ENCODE measurements around the gene NAP1L4. TPM values are rescaled to one million over a fixed set of nuclear protein-coding genes. Genes with fewer than 3 reads are reported as not detected.
A peak's percentile ranks its signal among the peaks of the same experiment; 100 is the strongest.
"Not testable (repeated sequence)": the region's sequence is repeated elsewhere in the genome, so short reads cannot be mapped to it uniquely, and the experiment has no call there.

NAP1L4 gene
- total and polyA plus RNA-seq, 4 donors = 65.4 to 109 (median 83.2) TPM

- DNase-seq (no peak), ATAC-seq (ENCODE audit: low FRiP score) (no peak)
- no peaks in the 10 kb centered on the region for H3K27me3 ChIP-seq (ENCODE audit: control insufficient read depth in 1 of 2, insufficient read depth in 2 of 2, low read length in 1 of 2)
- no peaks in the 10 kb centered on the region for H3K9me3 ChIP-seq (ENCODE audit: control insufficient read depth, low read length)
- H3K36me3 ChIP-seq (ENCODE audit: control insufficient read depth in 1 of 2, insufficient read depth in 2 of 2, low read length in 1 of 2) = no peaks in the 10 kb centered on the region
- intact Hi-C loops (cut with DNase I) = no loop called here
- 75 to 77% methylated on average over 13 of the region's 13 CpGs for WGBS, 2 donors
- no peak overlapping the region for H3K4me3 ChIP-seq (ENCODE audit: low read length in 2 of 2)
- H3K4me1 ChIP-seq (ENCODE audit: control insufficient read depth in 1 of 2, insufficient read depth in 2 of 2, low read length in 2 of 2) = no peaks in the 10 kb centered on the region
- H3K27ac ChIP-seq (ENCODE audit: low read depth in 1 of 2, low read length in 2 of 2) = no peak overlapping the region
Measured at GRCh38 chr11:2942447-2942846, 49.7 kb downstream of the NAP1L4 start.

DNA sequence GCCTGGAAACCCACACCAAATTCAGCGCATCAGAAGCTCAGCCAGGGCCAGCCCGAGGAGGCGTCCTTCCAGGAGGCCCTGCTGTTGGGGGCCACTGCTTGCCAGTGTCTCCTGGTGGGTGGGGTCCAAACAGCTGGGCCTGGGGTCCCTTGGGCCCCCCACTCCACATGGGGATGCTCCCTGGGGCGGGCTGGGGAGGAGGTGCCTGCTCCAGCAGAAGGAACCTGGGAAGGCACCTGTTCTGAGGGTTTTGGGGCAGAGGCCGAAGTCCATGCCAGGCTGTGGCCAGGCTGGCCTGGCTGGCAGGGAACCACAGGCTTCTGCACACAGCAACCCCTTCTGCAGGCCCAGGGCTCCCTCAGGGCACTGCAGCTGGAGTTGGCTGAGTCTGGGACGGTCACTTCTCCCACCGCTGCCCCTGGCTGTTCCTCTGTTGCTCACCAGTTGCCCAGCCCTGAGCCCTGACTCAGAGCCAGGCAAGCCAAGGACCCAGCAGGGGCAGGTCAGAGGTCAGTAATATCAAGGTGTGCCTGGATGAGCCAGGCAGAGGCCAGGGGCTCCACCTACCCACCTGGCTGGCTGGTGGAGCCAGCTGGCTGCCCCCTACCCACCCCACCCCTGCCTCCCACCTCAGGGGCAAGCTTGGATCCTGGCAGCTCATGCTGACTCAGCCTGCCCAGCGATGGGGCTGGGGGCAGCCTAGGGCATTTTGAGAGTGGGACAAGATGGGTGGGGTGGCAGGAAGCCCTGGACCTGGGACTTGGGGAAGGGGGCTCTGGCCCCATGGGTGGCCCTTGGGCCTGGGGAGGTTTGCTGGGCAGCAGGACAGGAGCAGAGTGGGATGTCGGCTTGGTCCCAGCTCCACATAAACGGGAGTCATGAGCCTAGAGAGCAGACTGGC lies 51.0 kb downstream of the NAP1L4 start:
- Histone ChIP-seq H3K4me1 (ENCODE audit: control insufficient read depth in 1 of 2, insufficient read depth in 2 of 2, low read length in 2 of 2) (no peaks in the 10 kb centered on the region), H3K9me3 (ENCODE audit: control insufficient read depth, low read length) (no peaks in the 10 kb centered on the region), H3K4me3 (ENCODE audit: low read length in 2 of 2) (no peak overlapping the region), H3K36me3 (ENCODE audit: control insufficient read depth in 1 of 2, insufficient read depth in 2 of 2, low read length in 1 of 2) (no peaks in the 10 kb centered on the region), H3K27me3 (ENCODE audit: control insufficient read depth in 1 of 2, insufficient read depth in 2 of 2, low read length in 1 of 2) (no peaks in the 10 kb centered on the region), H3K27ac (ENCODE audit: low read depth in 1 of 2, low read length in 2 of 2) (no peak overlapping the region)
- whole genome bisulfite sequencing, 2 donors = 37 to 38% methylated on average over 10 of the region's 10 CpGs
- DNase-seq = no peak
- ATAC-seq (ENCODE audit: low FRiP score) = peak; percentile 3
- intact Hi-C loops (cut with DNase I) = no loop called here

DNA sequence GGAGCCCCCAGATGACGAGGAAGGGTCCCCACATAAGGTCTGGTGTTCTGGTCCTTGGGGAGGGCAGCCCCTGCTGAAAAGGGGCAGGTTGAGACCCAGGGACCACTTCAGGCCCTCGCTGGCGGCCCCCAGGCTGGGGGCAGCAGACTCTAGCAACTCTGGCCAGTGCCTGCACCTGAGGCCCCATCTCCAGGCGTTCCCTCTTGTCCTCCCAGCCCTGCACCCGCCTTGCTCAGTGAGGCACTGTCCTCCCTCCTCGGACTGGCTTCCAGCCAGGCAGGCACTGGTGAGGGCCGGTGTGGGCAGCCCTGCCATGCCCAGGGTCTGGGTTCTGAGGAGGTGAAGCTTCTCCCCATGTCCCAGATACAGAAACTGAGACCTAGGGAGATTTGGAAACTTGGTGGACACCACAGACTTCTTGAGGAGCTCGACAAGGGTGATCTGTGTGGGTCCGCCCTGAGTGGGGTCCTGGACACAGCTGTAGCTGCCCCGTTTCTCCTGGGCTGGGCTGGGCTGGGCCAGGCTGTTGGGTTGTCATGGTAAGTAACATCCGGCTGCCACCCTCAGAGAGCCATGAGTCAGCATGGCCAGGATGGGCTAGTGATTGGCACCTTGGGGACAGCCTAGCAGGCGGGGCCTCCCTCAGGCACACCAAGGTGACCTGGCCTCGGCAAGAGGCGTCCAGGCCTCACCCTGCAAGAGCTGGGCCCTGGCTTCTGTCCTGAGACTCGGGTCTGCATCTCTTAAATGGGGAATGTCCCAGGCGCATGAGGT lies 51.8 kb downstream of the NAP1L4 start:
- intact Hi-C loops (cut with DNase I) = no loop called here
- ATAC-seq (ENCODE audit: low FRiP score) = peak; percentile 5
- Histone ChIP-seq H3K27me3 (ENCODE audit: control insufficient read depth in 1 of 2, insufficient read depth in 2 of 2, low read length in 1 of 2) (no peaks in the 10 kb centered on the region), H3K4me1 (ENCODE audit: control insufficient read depth in 1 of 2, insufficient read depth in 2 of 2, low read length in 2 of 2) (no peaks in the 10 kb centered on the region), H3K36me3 (ENCODE audit: control insufficient read depth in 1 of 2, insufficient read depth in 2 of 2, low read length in 1 of 2) (no peaks in the 10 kb centered on the region), H3K4me3 (ENCODE audit: low read length in 2 of 2) (no peak overlapping the region), H3K9me3 (ENCODE audit: control insufficient read depth, low read length) (no peaks in the 10 kb centered on the region), H3K27ac (ENCODE audit: low read depth in 1 of 2, low read length in 2 of 2) (no peak overlapping the region)
- DNase-seq = peak in 1 of 2 donors; percentile 85
- 53 to 54% methylated on average over 16 of the region's 16 CpGs for WGBS, 2 donors

DNA sequence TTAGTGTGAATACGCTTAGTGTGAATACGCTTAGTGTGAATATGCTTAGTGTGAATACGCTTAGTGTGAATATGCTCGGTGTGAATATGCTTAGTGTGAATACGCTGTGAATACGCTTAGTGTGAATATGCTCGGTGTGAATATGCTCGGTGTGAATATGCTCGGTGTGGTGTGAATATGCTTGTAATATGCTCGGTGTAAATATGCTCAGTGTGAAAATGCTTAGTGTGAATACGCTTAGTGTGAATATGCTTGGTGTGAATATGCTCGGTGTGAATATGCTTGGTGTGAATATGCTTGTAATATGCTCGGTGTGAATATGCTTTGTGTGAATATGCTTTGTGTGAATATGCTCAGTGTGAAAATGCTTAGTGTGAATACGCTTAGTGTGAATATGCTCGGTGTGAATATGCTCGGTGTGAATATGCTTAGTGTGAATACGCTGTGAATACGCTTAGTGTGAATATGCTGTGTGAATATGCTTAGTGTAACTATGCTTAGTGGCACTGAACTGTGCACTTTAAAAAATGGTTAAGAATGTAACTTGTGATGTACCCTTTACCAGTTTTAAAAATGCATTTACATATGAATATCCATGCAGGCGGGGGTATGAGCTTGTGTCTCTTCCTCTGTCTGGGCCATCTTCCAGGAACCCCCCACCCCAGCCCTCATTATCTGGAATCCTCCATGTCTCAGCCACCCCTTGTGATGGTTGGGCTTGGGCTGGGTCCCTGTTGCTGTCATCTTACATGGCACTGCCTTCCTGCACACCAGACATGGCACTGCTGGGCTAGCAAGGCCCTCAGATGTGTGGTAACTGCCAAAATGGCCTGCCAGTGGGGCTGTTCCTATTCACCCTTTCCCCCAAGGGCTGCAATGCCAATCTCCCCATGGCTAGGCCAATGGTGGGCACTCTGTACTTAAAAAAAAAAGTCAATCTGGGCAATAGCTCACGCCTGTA lies 53.4 kb downstream of the NAP1L4 start:
- H3K27ac ChIP-seq (ENCODE audit: low read depth in 1 of 2, low read length in 2 of 2); H3K27me3 ChIP-seq (ENCODE audit: control insufficient read depth in 1 of 2, insufficient read depth in 2 of 2, low read length in 1 of 2); H3K4me1 ChIP-seq (ENCODE audit: control insufficient read depth in 1 of 2, insufficient read depth in 2 of 2, low read length in 2 of 2); intact Hi-C loops (cut with DNase I); H3K9me3 ChIP-seq (ENCODE audit: control insufficient read depth, low read length); H3K4me3 ChIP-seq (ENCODE audit: low read length in 2 of 2); DNase-seq; ATAC-seq (ENCODE audit: low FRiP score); H3K36me3 ChIP-seq (ENCODE audit: control insufficient read depth in 1 of 2, insufficient read depth in 2 of 2, low read length in 1 of 2): not testable (repeated sequence)
- WGBS, 2 donors = 91 to 92% methylated on average over 20 of the region's 20 CpGs

- intact Hi-C loops (cut with DNase I); H3K36me3 ChIP-seq (ENCODE audit: control insufficient read depth in 1 of 2, insufficient read depth in 2 of 2, low read length in 1 of 2); H3K4me3 ChIP-seq (ENCODE audit: low read length in 2 of 2); H3K27me3 ChIP-seq (ENCODE audit: control insufficient read depth in 1 of 2, insufficient read depth in 2 of 2, low read length in 1 of 2); ATAC-seq (ENCODE audit: low FRiP score); H3K4me1 ChIP-seq (ENCODE audit: control insufficient read depth in 1 of 2, insufficient read depth in 2 of 2, low read length in 2 of 2); H3K27ac ChIP-seq (ENCODE audit: low read depth in 1 of 2, low read length in 2 of 2); DNase-seq; H3K9me3 ChIP-seq (ENCODE audit: control insufficient read depth, low read length): not testable (repeated sequence)
- 92% methylated on average over 31 of the region's 32 CpGs for WGBS, 2 donors
Measured at GRCh38 chr11:2937641-2938457, 54.3 kb downstream of the NAP1L4 start.

DNA sequence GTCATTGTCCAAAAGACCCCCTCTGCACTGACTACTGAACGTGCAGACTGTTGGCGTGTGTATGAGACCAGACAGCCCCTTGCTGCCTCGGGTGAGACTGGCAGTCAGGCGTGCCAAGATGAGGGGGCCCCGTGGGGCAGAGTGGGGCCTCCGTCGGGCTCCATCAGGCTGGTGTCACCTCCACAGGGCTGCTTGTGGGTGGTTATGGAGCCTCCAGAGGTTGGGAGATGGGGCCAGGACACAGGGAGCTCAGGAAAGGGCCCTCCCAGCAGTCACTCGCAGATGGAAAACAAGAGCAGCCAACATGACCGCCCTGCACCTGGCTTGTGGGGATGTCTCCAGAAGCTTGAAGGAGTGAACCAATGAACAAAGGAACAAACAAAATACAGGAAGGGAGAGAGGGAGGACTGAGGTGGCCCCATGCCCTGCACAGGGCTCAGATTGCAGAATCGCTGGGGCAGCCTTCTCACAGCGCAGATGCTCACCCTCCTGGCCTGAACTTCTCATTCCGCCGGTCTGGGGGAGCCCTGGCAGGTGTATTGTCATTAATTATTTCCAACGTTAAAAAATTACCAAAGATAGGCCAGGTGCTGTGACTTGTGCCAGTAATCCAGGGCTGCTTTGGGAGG lies 57.4 kb downstream of the NAP1L4 start:
- WGBS, 2 donors = 76 to 85% methylated on average over 14 of the region's 14 CpGs
- no peaks in the 10 kb centered on the region for H3K4me1 ChIP-seq (ENCODE audit: control insufficient read depth in 1 of 2, insufficient read depth in 2 of 2, low read length in 2 of 2)

DNA sequence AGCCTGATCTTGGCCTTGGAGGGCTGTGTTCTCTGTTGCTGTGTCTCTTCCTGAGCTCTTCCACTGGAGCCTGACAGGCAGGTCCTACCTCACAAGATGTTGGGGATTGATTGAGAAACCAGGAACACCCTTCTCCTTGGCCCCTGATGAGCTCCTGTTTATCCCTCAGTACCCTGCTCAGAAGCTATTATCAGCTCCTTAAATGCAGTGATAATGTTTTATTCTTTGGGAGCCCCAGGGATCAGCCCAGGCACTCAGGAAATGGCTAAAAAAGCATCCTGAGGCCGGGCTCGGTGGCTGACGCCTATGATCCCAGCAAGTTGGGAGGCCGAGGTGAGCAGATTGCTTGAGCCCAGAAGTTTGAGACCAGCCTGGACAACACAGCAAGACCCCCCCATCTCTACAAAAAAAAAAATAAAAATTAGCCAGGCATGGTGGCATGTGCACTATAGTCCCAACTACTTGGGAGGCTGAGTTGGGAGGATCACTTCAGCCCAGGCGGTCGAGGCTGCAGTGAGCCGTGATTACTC lies 58.0 kb downstream of the NAP1L4 start:
- Histone ChIP-seq H3K9me3 (ENCODE audit: control insufficient read depth, low read length) (no peaks in the 10 kb centered on the region), H3K4me3 (ENCODE audit: low read length in 2 of 2) (no peak overlapping the region), H3K4me1 (ENCODE audit: control insufficient read depth in 1 of 2, insufficient read depth in 2 of 2, low read length in 2 of 2) (no peaks in the 10 kb centered on the region), H3K36me3 (ENCODE audit: control insufficient read depth in 1 of 2, insufficient read depth in 2 of 2, low read length in 1 of 2) (no peaks in the 10 kb centered on the region), H3K27ac (ENCODE audit: low read depth in 1 of 2, low read length in 2 of 2) (peak overlapping the region in 1 of 2 donors; percentile 6), H3K27me3 (ENCODE audit: control insufficient read depth in 1 of 2, insufficient read depth in 2 of 2, low read length in 1 of 2) (peaks cover 0 to 2% of the 10 kb centered on the region in 2 donors)
- DNase-seq (peak; percentile 10 to 52), ATAC-seq (ENCODE audit: low FRiP score) (no peak)
- WGBS, 2 donors = 81 to 86% methylated on average over 7 of the region's 7 CpGs
- intact Hi-C loops (cut with DNase I) = no loop called here

More for the DNA sequence above, 57.4 kb downstream of the NAP1L4 start:
- no peak for ATAC-seq (ENCODE audit: low FRiP score)
- H3K9me3 ChIP-seq (ENCODE audit: control insufficient read depth, low read length) = no peaks in the 10 kb centered on the region
- no peak overlapping the region for H3K4me3 ChIP-seq (ENCODE audit: low read length in 2 of 2)
- H3K27me3 ChIP-seq (ENCODE audit: control insufficient read depth in 1 of 2, insufficient read depth in 2 of 2, low read length in 1 of 2) = no peaks in the 10 kb centered on the region
- no peaks in the 10 kb centered on the region for H3K36me3 ChIP-seq (ENCODE audit: control insufficient read depth in 1 of 2, insufficient read depth in 2 of 2, low read length in 1 of 2)
- DNase-seq = peak; percentile 38 to 47
- intact Hi-C loops (cut with DNase I) = no loop called here
- H3K27ac ChIP-seq (ENCODE audit: low read depth in 1 of 2, low read length in 2 of 2) = no peak overlapping the region

Data from aorta (tissue), 5 donors.